ENCODE data around the gene KIAA0753. TPM values are rescaled to one million over a fixed set of nuclear protein-coding genes. Genes with fewer than 3 reads are reported as not detected.

KIAA0753 gene
- total and polyA plus RNA-seq, 9 of the 15 experiments (the other 6 are each of a cell fraction or from before 2014, with no cell fraction given) = 2.0 to 9.0 (median 6.9) TPM

- ChIA-PET CTCF (ENCODE audit: low intra/inter-chr PET ratio) (interaction anchor here (0.6 to 1.4 kb wide), 4 partner anchors 335 to 1386 kb away, joined by 3 to 4 read pairs (median 4); no protein-coding TSS in a partner anchor), POLR2A (no interaction called here)
- Histone ChIP-seq H2AFZ (ENCODE audit: low read depth, low read length) (no peak overlapping the region), H3K27ac (ENCODE audit: extremely low read depth, low read depth, low read length) (no peak overlapping the region), H3K36me3 (ENCODE audit: control insufficient read depth, insufficient read depth, low read length) (no peaks in the 10 kb centered on the region), H3K4me2 (ENCODE audit: insufficient read depth, low read length) (no peak overlapping the region), H3K9ac (ENCODE audit: insufficient read depth in 1 of 2, low read depth in 2 of 2, low read length in 2 of 2) (no peak overlapping the region), H3K9me1 (ENCODE audit: control insufficient read depth, insufficient read depth, low read length) (no peaks in the 10 kb centered on the region), H3K9me3 (replicated peaks; ENCODE audit: control insufficient read depth, insufficient read depth, low read depth, low read length) (no peaks in the 10 kb centered on the region), H3K4me3 (no peak overlapping the region), H3K79me2 (ENCODE audit: control insufficient read depth, insufficient read depth, low read length) (no peaks in the 10 kb centered on the region), H3K4me1 (replicated peaks in 1 of 2; ENCODE audit: control insufficient read depth in 2 of 2, insufficient read depth in 2 of 2, low read length in 2 of 2) (no peaks in the 10 kb centered on the region), H3K27me3 (ENCODE audit: control insufficient read depth in 2 of 2, insufficient read depth in 2 of 2, low read length in 2 of 2) (peaks cover 6 to 36% of the 10 kb centered on the region in 2 experiments; a peak in 4 of 5 replicates), H4K20me1 (replicated peaks; ENCODE audit: control insufficient read depth, insufficient read depth, low read length) (no peaks in the 10 kb centered on the region)
- intact Hi-C loops (cut with micrococcal nuclease) = loop anchor here (2.0 to 5.0 kb wide), 3 partner anchors 176 to 346 kb away; partner anchors contain the start of gene RNASEK
- TF ChIP-seq DEAF1 (CRISPR knock-in tag; IDR thresholded peaks at IDR 0.05) = peak; percentile 46; the same call in 1 of the 2 replicates
- peak; percentile 23; the same call in 1 of the 2 replicates for TF ChIP-seq CREM (IDR thresholded peaks at IDR 0.05; ENCODE audit: low read depth)
- no peak for TF ChIP-seq POLR2B (IDR thresholded peaks at IDR 0.05; ENCODE audit: low read depth, partially characterized antibody)
- TF ChIP-seq CTCF (IDR thresholded peaks at IDR 0.05 in 2 of 3, conservative IDR thresholded peaks at IDR 0.05 in 1 of 3; ENCODE audit: insufficient read depth in 2 of 3, low read depth in 1 of 3, low read length in 3 of 3) = peak; percentile 85 to 86 (median 85)
- TF ChIP-seq RAD21 (CRISPR knock-in tag; conservative IDR thresholded peaks at IDR 0.05 in 1 of 2, IDR thresholded peaks at IDR 0.05 in 1 of 2) = peak; percentile 70 to 82
- TF ChIP-seq STAG1 (CRISPR knock-in tag; IDR thresholded peaks at IDR 0.05; ENCODE audit: borderline replicate concordance) = peak; percentile 54; the same call in 1 of the 2 replicates
- TF ChIP-seq SMC3 (conservative IDR thresholded peaks at IDR 0.05; ENCODE audit: insufficient read depth, low read depth, low read length) = peak; percentile 74
- TF ChIP-seq REST (IDR thresholded peaks at IDR 0.05; ENCODE audit: borderline replicate concordance) = peak; percentile 53; the same call in 1 of the 2 replicates
- TF ChIP-seq REST (CRISPR knock-in tag; IDR thresholded peaks at IDR 0.05; ENCODE audit: low read depth) = no peak
- TF ChIP-seq SMAD1 (IDR thresholded peaks at IDR 0.05; ENCODE audit: low read depth, low read length, partially characterized antibody) = no peak
- BruUV-seq (replicated peaks) = no TSS peak
- in situ Hi-C loops (cut with MboI) = loop anchor here (5.0 kb wide), 1 partner anchor 341 kb away; no protein-coding TSS in a partner anchor
- FAIRE-seq (peak; percentile 86), DNase-seq (ENCODE audit: extremely low read depth in 1 of 4, low spot score in 3 of 4) (peak; percentile 54 to 74 (median 62)), ATAC-seq (peak; percentile 93)
- WGBS (ENCODE audit: insufficient coverage, low coverage, missing lambda C conversion rate) = 2% methylated on average over 9 of the region's 9 CpGs
Observed at GRCh38 chr17:6666077-6666521, 25.6 kb upstream of the KIAA0753 start.

Data from K562 (cell line).